ENCODE measurements around the gene DYNLL2.

- TF ChIP-seq REST (IDR thresholded peaks at IDR 0.05; ENCODE audit: insufficient read depth in 1 of 2, low read depth in 2 of 2, low read length in 2 of 2) (no peak), POLR2AphosphoS5 (IDR thresholded peaks at IDR 0.05; ENCODE audit: low read depth, low read length) (no peak)
These were observed 32.3 kb upstream of the DYNLL2 start for GRCh38 chr17:58050966-58051365.
